ENCODE data around the gene GPR4. TPM values are rescaled to one million over a fixed set of nuclear protein-coding genes. Genes with fewer than 3 reads are reported as not detected.

The GPR4 gene
- polyA plus RNA-seq, 1 donor from 2014 or later = 0.25 TPM

- Histone ChIP-seq H2AFZ (ENCODE audit: low read depth, low read length) (no peak overlapping the region), H4K20me1 (ENCODE audit: insufficient read depth) (no peaks in the 10 kb centered on the region), H3K27me3 (ENCODE audit: insufficient read depth, low read depth, low read length) (peaks cover 83% of the 10 kb centered on the region), H3F3A (ENCODE audit: insufficient read depth, low read length, poor library complexity, severe bottlenecking) (no peaks in the 10 kb centered on the region), H3K36me3 (ENCODE audit: insufficient read depth, low read length) (no peaks in the 10 kb centered on the region), H3K4me3 (ENCODE audit: low read length) (peak overlapping the region; percentile 13), H3K9me2 (ENCODE audit: insufficient read depth, low read length) (no peaks in the 10 kb centered on the region), H3K79me2 (replicated peaks; ENCODE audit: insufficient read depth, low read length) (no peaks in the 10 kb centered on the region), H3K27ac (ENCODE audit: low read length) (no peak overlapping the region), H3K9ac (ENCODE audit: low read length) (no peak overlapping the region), H3K4me2 (ENCODE audit: low read length) (no peak overlapping the region), H3K9me3 (ENCODE audit: low read length) (no peaks in the 10 kb centered on the region)
- no peak for TF ChIP-seq EP300 (conservative IDR thresholded peaks at IDR 0.05; ENCODE audit: poor library complexity, severe bottlenecking)
- no peak for TF ChIP-seq TAF1 (IDR thresholded peaks at IDR 0.05; ENCODE audit: low read depth)
Observed at GRCh38 chr19:45598267-45599001, 3.6 kb downstream of the GPR4 start.

DNA sequence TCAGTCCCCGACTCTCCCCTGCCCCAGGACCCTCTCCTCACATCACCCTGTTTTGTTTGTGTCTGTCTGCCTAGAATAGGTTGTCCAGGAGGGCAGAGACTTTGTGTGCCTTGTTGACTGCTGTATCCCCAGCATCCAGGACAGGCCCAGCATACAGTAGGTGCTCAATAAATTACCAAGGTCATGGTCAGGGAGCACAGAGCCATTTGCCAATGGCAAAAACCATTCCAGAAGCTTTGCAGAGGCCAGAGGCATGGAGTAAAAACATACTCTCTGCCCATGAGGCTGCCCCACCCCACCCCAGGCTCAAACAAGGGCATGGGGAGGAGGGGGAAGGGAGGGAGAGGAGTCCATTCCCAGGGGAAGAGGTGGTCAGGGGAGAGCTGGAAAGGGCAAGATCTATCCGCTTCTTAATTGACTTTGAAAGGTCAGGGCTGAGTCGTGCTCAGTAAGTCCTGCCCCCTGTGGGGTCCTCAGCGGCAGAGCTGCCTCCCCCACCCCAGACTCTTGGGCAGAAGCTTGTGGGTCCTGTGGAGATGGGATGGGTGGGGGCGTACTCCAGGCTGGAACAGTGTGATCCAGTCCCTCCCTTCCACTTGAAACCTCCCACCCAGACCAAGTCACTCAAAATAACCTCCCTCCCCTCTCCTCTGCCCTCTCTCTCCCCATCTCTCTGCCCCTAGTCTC is 4.4 kb downstream of the GPR4 start:
- no peak for TF ChIP-seq MXI1 (conservative IDR thresholded peaks at IDR 0.05; ENCODE audit: poor library complexity, severe bottlenecking)
- TF ChIP-seq EP300 (conservative IDR thresholded peaks at IDR 0.05; ENCODE audit: poor library complexity, severe bottlenecking) = no peak
- TF ChIP-seq TAF1 (IDR thresholded peaks at IDR 0.05; ENCODE audit: low read depth) = no peak
- TF ChIP-seq RAD21 (conservative IDR thresholded peaks at IDR 0.05) = no peak
- TF ChIP-seq, protein P1, sequence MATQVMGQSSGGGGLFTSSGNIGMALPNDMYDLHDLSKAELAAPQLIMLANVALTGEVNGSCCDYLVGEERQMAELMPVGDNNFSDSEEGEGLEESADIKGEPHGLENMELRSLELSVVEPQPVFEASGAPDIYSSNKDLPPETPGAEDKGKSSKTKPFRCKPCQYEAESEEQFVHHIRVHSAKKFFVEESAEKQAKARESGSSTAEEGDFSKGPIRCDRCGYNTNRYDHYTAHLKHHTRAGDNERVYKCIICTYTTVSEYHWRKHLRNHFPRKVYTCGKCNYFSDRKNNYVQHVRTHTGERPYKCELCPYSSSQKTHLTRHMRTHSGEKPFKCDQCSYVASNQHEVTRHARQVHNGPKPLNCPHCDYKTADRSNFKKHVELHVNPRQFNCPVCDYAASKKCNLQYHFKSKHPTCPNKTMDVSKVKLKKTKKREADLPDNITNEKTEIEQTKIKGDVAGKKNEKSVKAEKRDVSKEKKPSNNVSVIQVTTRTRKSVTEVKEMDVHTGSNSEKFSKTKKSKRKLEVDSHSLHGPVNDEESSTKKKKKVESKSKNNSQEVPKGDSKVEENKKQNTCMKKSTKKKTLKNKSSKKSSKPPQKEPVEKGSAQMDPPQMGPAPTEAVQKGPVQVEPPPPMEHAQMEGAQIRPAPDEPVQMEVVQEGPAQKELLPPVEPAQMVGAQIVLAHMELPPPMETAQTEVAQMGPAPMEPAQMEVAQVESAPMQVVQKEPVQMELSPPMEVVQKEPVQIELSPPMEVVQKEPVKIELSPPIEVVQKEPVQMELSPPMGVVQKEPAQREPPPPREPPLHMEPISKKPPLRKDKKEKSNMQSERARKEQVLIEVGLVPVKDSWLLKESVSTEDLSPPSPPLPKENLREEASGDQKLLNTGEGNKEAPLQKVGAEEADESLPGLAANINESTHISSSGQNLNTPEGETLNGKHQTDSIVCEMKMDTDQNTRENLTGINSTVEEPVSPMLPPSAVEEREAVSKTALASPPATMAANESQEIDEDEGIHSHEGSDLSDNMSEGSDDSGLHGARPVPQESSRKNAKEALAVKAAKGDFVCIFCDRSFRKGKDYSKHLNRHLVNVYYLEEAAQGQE (IDR thresholded peaks at IDR 0.05; ENCODE audit: borderline replicate concordance) = no peak

DNA sequence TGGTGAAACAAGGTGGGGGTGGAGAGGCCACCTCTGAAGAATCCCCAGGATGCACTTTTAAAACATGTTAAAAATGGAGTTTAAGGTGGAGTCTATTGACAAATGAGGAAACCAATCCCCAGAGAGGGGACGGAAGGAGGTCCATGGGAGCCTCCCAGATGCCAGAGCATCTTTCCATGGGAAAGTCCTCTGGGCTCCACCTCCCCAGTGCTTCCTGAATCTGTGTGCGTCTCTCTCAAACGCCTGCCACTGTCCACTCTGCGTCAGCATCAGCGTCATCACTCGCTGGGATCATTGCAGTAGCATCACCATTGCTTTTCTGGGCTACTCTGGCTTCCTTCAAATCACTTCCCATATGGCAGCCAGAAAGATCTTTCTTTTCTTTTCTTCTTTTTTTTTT is 6.2 kb downstream of the GPR4 start:
- no peak overlapping the region for H3K9ac ChIP-seq (ENCODE audit: low read length)
- H3K4me3 ChIP-seq (ENCODE audit: low read length) = no peak overlapping the region
- peaks cover 65% of the 10 kb centered on the region for H3K27me3 ChIP-seq (ENCODE audit: insufficient read depth, low read depth, low read length)
- H3K9me2 ChIP-seq (ENCODE audit: insufficient read depth, low read length) = no peaks in the 10 kb centered on the region
- no peaks in the 10 kb centered on the region for H3F3A ChIP-seq (ENCODE audit: insufficient read depth, low read length, poor library complexity, severe bottlenecking)
- TF ChIP-seq MXI1 (conservative IDR thresholded peaks at IDR 0.05; ENCODE audit: poor library complexity, severe bottlenecking) = no peak
- TF ChIP-seq EP300 (conservative IDR thresholded peaks at IDR 0.05; ENCODE audit: poor library complexity, severe bottlenecking) = no peak
- TF ChIP-seq, protein P1 (IDR thresholded peaks at IDR 0.05; ENCODE audit: borderline replicate concordance) = no peak
- TF ChIP-seq, protein P2, sequence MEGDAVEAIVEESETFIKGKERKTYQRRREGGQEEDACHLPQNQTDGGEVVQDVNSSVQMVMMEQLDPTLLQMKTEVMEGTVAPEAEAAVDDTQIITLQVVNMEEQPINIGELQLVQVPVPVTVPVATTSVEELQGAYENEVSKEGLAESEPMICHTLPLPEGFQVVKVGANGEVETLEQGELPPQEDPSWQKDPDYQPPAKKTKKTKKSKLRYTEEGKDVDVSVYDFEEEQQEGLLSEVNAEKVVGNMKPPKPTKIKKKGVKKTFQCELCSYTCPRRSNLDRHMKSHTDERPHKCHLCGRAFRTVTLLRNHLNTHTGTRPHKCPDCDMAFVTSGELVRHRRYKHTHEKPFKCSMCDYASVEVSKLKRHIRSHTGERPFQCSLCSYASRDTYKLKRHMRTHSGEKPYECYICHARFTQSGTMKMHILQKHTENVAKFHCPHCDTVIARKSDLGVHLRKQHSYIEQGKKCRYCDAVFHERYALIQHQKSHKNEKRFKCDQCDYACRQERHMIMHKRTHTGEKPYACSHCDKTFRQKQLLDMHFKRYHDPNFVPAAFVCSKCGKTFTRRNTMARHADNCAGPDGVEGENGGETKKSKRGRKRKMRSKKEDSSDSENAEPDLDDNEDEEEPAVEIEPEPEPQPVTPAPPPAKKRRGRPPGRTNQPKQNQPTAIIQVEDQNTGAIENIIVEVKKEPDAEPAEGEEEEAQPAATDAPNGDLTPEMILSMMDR (IDR thresholded peaks at IDR 0.05; ENCODE audit: poor library complexity, severe bottlenecking) = no peak
- no peak for TF ChIP-seq POLR2AphosphoS5 (IDR thresholded peaks at IDR 0.05)
- no peak for TF ChIP-seq EZH2 (IDR thresholded peaks at IDR 0.05; ENCODE audit: borderline replicate concordance, insufficient read depth, low read length, poor library complexity, severe bottlenecking)
- no peak for TF ChIP-seq SMC3 (conservative IDR thresholded peaks at IDR 0.05; ENCODE audit: poor library complexity)
- no peak for TF ChIP-seq TAF1 (IDR thresholded peaks at IDR 0.05; ENCODE audit: low read depth)
- TF ChIP-seq RAD21 (conservative IDR thresholded peaks at IDR 0.05) = no peak
- no peaks in the 10 kb centered on the region for H4K20me1 ChIP-seq (ENCODE audit: insufficient read depth)
- H3K27ac ChIP-seq (ENCODE audit: low read length) = no peak overlapping the region
- no peaks in the 10 kb centered on the region for H3K9me3 ChIP-seq (ENCODE audit: low read length)
- H3K79me2 ChIP-seq (replicated peaks; ENCODE audit: insufficient read depth, low read length) = no peaks in the 10 kb centered on the region
- H2AFZ ChIP-seq (ENCODE audit: low read depth, low read length) = no peak overlapping the region
- no peaks in the 10 kb centered on the region for H3K36me3 ChIP-seq (ENCODE audit: insufficient read depth, low read length)
- H3K4me2 ChIP-seq (ENCODE audit: low read length) = no peak overlapping the region

More for the DNA sequence above, 4.4 kb downstream of the GPR4 start:
- no peaks in the 10 kb centered on the region for H3F3A ChIP-seq (ENCODE audit: insufficient read depth, low read length, poor library complexity, severe bottlenecking)
- no peaks in the 10 kb centered on the region for H4K20me1 ChIP-seq (ENCODE audit: insufficient read depth)
- no peaks in the 10 kb centered on the region for H3K9me2 ChIP-seq (ENCODE audit: insufficient read depth, low read length)
- H2AFZ ChIP-seq (ENCODE audit: low read depth, low read length) = no peak overlapping the region
- no peak overlapping the region for H3K27ac ChIP-seq (ENCODE audit: low read length)
- H3K9ac ChIP-seq (ENCODE audit: low read length) = no peak overlapping the region
- H3K4me2 ChIP-seq (ENCODE audit: low read length) = no peak overlapping the region
- no peaks in the 10 kb centered on the region for H3K36me3 ChIP-seq (ENCODE audit: insufficient read depth, low read length)
- peak overlapping the region; percentile 13 for H3K4me3 ChIP-seq (ENCODE audit: low read length)
- H3K79me2 ChIP-seq (replicated peaks; ENCODE audit: insufficient read depth, low read length) = no peaks in the 10 kb centered on the region
- H3K27me3 ChIP-seq (ENCODE audit: insufficient read depth, low read depth, low read length) = peaks cover 74% of the 10 kb centered on the region
- no peaks in the 10 kb centered on the region for H3K9me3 ChIP-seq (ENCODE audit: low read length)
